Trophoblast cell (in vitro differentiated cells and primary cell): ENCODE measurements around the gene GUK1.

Source experiments
- DNase-seq, 2 donors: peaks; one replicate each; pipeline ENCODE4 v3.0.0-alpha.2; 2016
- H2AFZ ChIP-seq: 2 replicates; pipeline ENCODE4 v1.6.1; 2013; ENCODE audit warnings: low read length, moderate library complexity, mild to moderate bottlenecking; ENCODE audit not compliant: insufficient read depth, poor library complexity
- H2AK5ac ChIP-seq: 2 replicates; pipeline ENCODE4 v1.6.1; 2013; ENCODE audit warnings: mild to moderate bottlenecking, low read length
- H2BK120ac ChIP-seq: 2 replicates; pipeline ENCODE4 v1.6.1; 2013; ENCODE audit warnings: low read length, mild to moderate bottlenecking, moderate library complexity; ENCODE audit not compliant: insufficient read depth, poor library complexity
- H2BK12ac ChIP-seq: 2 replicates; pipeline ENCODE4 v1.6.1; 2013; ENCODE audit warnings: mild to moderate bottlenecking, low read length, moderate library complexity
- H2BK5ac ChIP-seq: 2 replicates; pipeline ENCODE4 v1.6.1; 2013; ENCODE audit warnings: low read length, low read depth, moderate library complexity, mild to moderate bottlenecking; ENCODE audit not compliant: poor library complexity
- H3K14ac ChIP-seq: 2 replicates; pipeline ENCODE4 v1.6.1; 2013; ENCODE audit warnings: mild to moderate bottlenecking, low read length
- H3K18ac ChIP-seq: 2 replicates; pipeline ENCODE4 v1.6.1; 2013; ENCODE audit warnings: mild to moderate bottlenecking, low read length
- H3K23ac ChIP-seq: 2 replicates; pipeline ENCODE4 v1.6.1; 2013; ENCODE audit warnings: low read length
- H3K27ac ChIP-seq: 2 replicates; pipeline ENCODE4 v1.5.1; 2013; ENCODE audit warnings: low read depth, mild to moderate bottlenecking, inconsistent platforms, low read length, moderate library complexity
- H3K27me3 ChIP-seq: 2 replicates; pipeline ENCODE4 v1.6.1; 2013; ENCODE audit warnings: inconsistent platforms, mild to moderate bottlenecking, low read length, moderate library complexity; ENCODE audit not compliant: insufficient read depth
- H3K36me3 ChIP-seq, 2 experiments: 1 replicate in 1 of 2; 2 replicates in 1 of 2; pipeline ENCODE4 v1.6.1; 2013; ENCODE audit warnings: low read length in 2 of 2, mild to moderate bottlenecking in 2 of 2, moderate library complexity in 1 of 2; ENCODE audit not compliant: insufficient read depth in 2 of 2, control insufficient read depth in 1 of 2
- H3K4ac ChIP-seq: 2 replicates; pipeline ENCODE4 v1.6.1; 2013; ENCODE audit warnings: low read depth, mild to moderate bottlenecking, low read length, moderate library complexity
- H3K4me1 ChIP-seq, 2 experiments: 1 replicate in 1 of 2; 2 replicates in 1 of 2; pipeline ENCODE4 v1.6.1; 2013; ENCODE audit warnings: low read length in 2 of 2, mild to moderate bottlenecking in 2 of 2, moderate library complexity in 1 of 2; ENCODE audit not compliant: insufficient read depth in 2 of 2, control insufficient read depth in 1 of 2
- H3K4me2 ChIP-seq: 2 replicates; pipeline ENCODE4 v1.6.1; 2013; ENCODE audit warnings: inconsistent platforms, mild to moderate bottlenecking, low read length, moderate library complexity
- H3K4me3 ChIP-seq: 2 replicates; pipeline ENCODE4 v1.5.1; 2013; ENCODE audit warnings: mild to moderate bottlenecking, low read depth, low read length, inconsistent platforms
- H3K79me1 ChIP-seq: one replicate; pipeline ENCODE4 v1.6.1; 2013; ENCODE audit warnings: low read length
- H3K79me2 ChIP-seq: 2 replicates; pipeline ENCODE4 v1.6.1; 2013; ENCODE audit warnings: low read length, mild to moderate bottlenecking; ENCODE audit not compliant: control insufficient read depth, insufficient read depth, poor library complexity
- H3K9ac ChIP-seq: 2 replicates; pipeline ENCODE4 v1.6.1; 2013; ENCODE audit warnings: mild to moderate bottlenecking, low read length
- H3K9me3 ChIP-seq: 2 replicates; pipeline ENCODE4 v1.6.1; 2013; ENCODE audit warnings: low read depth, mild to moderate bottlenecking, control low read depth, inconsistent platforms, low read length; ENCODE audit not compliant: insufficient read depth
- H4K12ac ChIP-seq: 2 replicates; pipeline ENCODE4 v1.6.1; 2013; ENCODE audit warnings: low read depth, mild to moderate bottlenecking, low read length, moderate library complexity
- H4K8ac ChIP-seq: 2 replicates; pipeline ENCODE4 v1.6.1; 2013; ENCODE audit warnings: low read depth, mild to moderate bottlenecking, low read length, moderate library complexity
- H4K91ac ChIP-seq: one replicate; pipeline ENCODE4 v1.6.1; 2013; ENCODE audit warnings: low read depth, mild to moderate bottlenecking, low read length, moderate library complexity
- WGBS: extraction: QIAGEN DNeasy Blood & Tissue Kit; methylation state at CpG from one replicate; pipeline ENCODE4 v1.1.7; 2013; ENCODE audit warnings: missing lambda C conversion rate; ENCODE audit not compliant: insufficient read length, insufficient coverage; ENCODE audit errors: extremely low coverage; 5-methylcytosine and 5-hydroxymethylcytosine counted together

Gene GUK1

GRCh38 chr1:228125185-228125584, 14.9 kb upstream of the GUK1 start:
- Histone ChIP-seq H2BK12ac (no peak overlapping the region), H3K27ac (no peak overlapping the region), H3K27me3 (no peaks in the 10 kb centered on the region), H3K36me3 (no peaks in the 10 kb centered on the region), H3K23ac (no peak overlapping the region), H3K4ac (no peak overlapping the region), H4K8ac (no peak overlapping the region), H3K79me2 (no peaks in the 10 kb centered on the region), H3K9ac (no peak overlapping the region), H4K12ac (no peak overlapping the region), H3K4me1 (no peaks in the 10 kb centered on the region), H2BK5ac (no peak overlapping the region), H4K91ac (no peak overlapping the region), H3K14ac (no peak overlapping the region), H3K4me2 (no peak overlapping the region), H3K4me3 (no peak overlapping the region), H2BK120ac (no peak overlapping the region), H2AK5ac (no peak overlapping the region), H2AFZ (no peak overlapping the region), H3K79me1 (no peaks in the 10 kb centered on the region), H3K9me3 (no peaks in the 10 kb centered on the region), H3K18ac (no peak overlapping the region)
- no peak for DNase-seq
- no CpG with 5 or more reads among the region's 5 CpGs for WGBS

- peak overlapping the region; percentile 10 for H2BK5ac ChIP-seq
- H3K36me3 ChIP-seq: no peaks in the 10 kb centered on the region
- H3K27ac ChIP-seq: no peak overlapping the region
- H3K27me3 ChIP-seq: no peaks in the 10 kb centered on the region
- no peak overlapping the region for H2BK120ac ChIP-seq
- H3K4me3 ChIP-seq: no peak overlapping the region
- no peak overlapping the region for H2BK12ac ChIP-seq
- no peak overlapping the region for H2AFZ ChIP-seq
- H4K12ac ChIP-seq: no peak overlapping the region
- DNase-seq: peak in 1 of 2 donors; percentile 30
- no CpG with 5 or more reads among the region's 2 CpGs for WGBS
- no peak overlapping the region for H3K14ac ChIP-seq
- no peak overlapping the region for H3K18ac ChIP-seq
- H3K4ac ChIP-seq: no peak overlapping the region
- peaks cover 3% of the 10 kb centered on the region for H3K9me3 ChIP-seq
- peaks cover 0 to 3% of the 10 kb centered on the region in 2 experiments for H3K4me1 ChIP-seq
- H4K8ac ChIP-seq: no peak overlapping the region
- no peak overlapping the region for H3K23ac ChIP-seq
- H3K9ac ChIP-seq: no peak overlapping the region
- no peaks in the 10 kb centered on the region for H3K79me2 ChIP-seq
- no peak overlapping the region for H2AK5ac ChIP-seq
- H3K79me1 ChIP-seq: no peaks in the 10 kb centered on the region
- no peak overlapping the region for H3K4me2 ChIP-seq
- H4K91ac ChIP-seq: peak overlapping the region; percentile 21
Observed at GRCh38 chr1:228131766-228132165, 8.3 kb upstream of the GUK1 start.

GRCh38 chr1:228134591-228134990, 5.5 kb upstream of the GUK1 start:
- no peak overlapping the region for H2AFZ ChIP-seq
- no peak overlapping the region for H2AK5ac ChIP-seq
- no peak overlapping the region for H3K4ac ChIP-seq
- H3K4me1 ChIP-seq: peaks cover 0 to 3% of the 10 kb centered on the region in 2 experiments
- no peak overlapping the region for H3K27ac ChIP-seq
- H2BK120ac ChIP-seq: no peak overlapping the region
- H3K23ac ChIP-seq: no peak overlapping the region
- H3K9ac ChIP-seq: no peak overlapping the region
- H3K14ac ChIP-seq: no peak overlapping the region
- H4K8ac ChIP-seq: no peak overlapping the region
- H3K79me2 ChIP-seq: no peaks in the 10 kb centered on the region
- H3K27me3 ChIP-seq: no peaks in the 10 kb centered on the region
- no peak overlapping the region for H2BK5ac ChIP-seq
- peaks cover 3% of the 10 kb centered on the region for H3K79me1 ChIP-seq
- no peak overlapping the region for H2BK12ac ChIP-seq
- H3K4me2 ChIP-seq: no peak overlapping the region
- H4K91ac ChIP-seq: no peak overlapping the region
- no peak overlapping the region for H3K4me3 ChIP-seq
- H3K9me3 ChIP-seq: peaks cover 3% of the 10 kb centered on the region
- H3K18ac ChIP-seq: no peak overlapping the region
- H3K36me3 ChIP-seq: no peaks in the 10 kb centered on the region
- no peak for DNase-seq
- WGBS: no CpG with 5 or more reads among the region's 12 CpGs
- H4K12ac ChIP-seq: no peak overlapping the region

GRCh38 chr1:228136901-228137300, 3.2 kb upstream of the GUK1 start:
- no peak overlapping the region for H2BK12ac ChIP-seq
- H4K8ac ChIP-seq: no peak overlapping the region
- H2BK120ac ChIP-seq: no peak overlapping the region
- H3K9me3 ChIP-seq: peaks cover 3% of the 10 kb centered on the region
- H3K9ac ChIP-seq: no peak overlapping the region
- DNase-seq: no peak
- H2AK5ac ChIP-seq: no peak overlapping the region
- H3K4ac ChIP-seq: no peak overlapping the region
- H3K4me3 ChIP-seq: no peak overlapping the region
- H3K4me2 ChIP-seq: no peak overlapping the region
- H2AFZ ChIP-seq: no peak overlapping the region
- H4K91ac ChIP-seq: no peak overlapping the region
- no peaks in the 10 kb centered on the region for H3K27me3 ChIP-seq
- WGBS: no CpG with 5 or more reads among the region's 1 CpG
- H4K12ac ChIP-seq: no peak overlapping the region
- H3K79me2 ChIP-seq: peaks cover 17% of the 10 kb centered on the region
- H2BK5ac ChIP-seq: no peak overlapping the region
- H3K4me1 ChIP-seq: peaks cover 9 to 13% of the 10 kb centered on the region in 2 experiments
- no peak overlapping the region for H3K27ac ChIP-seq
- no peak overlapping the region for H3K14ac ChIP-seq
- H3K18ac ChIP-seq: no peak overlapping the region
- H3K36me3 ChIP-seq: peaks cover 5% of the 10 kb centered on the region in 2 experiments
- no peak overlapping the region for H3K23ac ChIP-seq
- peaks cover 10% of the 10 kb centered on the region for H3K79me1 ChIP-seq
